NCI-H2107 (cell line): ENCODE measurements around the gene MLLT11.
"Not testable (repeated sequence)": the region's sequence is repeated elsewhere in the genome, so short reads cannot be mapped to it uniquely, and the experiment has no call there.

Experiments
- DNase-seq: peaks from one replicate; lab custom pipeline; 2025; lab: John Stamatoyannopoulos, UW

Gene MLLT11

DNA sequence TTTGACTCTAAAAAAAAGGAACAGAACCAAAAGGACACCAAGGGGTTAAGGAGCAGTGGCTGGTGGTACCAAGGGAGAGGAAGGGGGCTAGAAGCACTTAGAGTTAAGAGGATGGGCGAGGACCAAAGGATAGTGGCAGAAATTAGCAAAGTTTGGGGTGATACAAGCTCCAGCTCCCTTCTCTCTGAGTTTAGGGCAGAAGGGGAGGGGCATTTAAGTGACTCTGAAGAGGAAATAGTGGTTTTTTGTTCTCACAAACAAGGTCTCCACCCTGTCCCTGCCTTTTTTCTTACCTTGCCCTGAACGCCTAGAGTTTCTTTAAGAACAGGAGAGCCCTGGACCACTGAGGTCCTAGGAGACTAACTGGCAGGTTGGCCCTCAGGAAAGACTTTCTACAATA, 4.0 kb upstream of the MLLT11 start:
- DNase-seq = no peak

DNA sequence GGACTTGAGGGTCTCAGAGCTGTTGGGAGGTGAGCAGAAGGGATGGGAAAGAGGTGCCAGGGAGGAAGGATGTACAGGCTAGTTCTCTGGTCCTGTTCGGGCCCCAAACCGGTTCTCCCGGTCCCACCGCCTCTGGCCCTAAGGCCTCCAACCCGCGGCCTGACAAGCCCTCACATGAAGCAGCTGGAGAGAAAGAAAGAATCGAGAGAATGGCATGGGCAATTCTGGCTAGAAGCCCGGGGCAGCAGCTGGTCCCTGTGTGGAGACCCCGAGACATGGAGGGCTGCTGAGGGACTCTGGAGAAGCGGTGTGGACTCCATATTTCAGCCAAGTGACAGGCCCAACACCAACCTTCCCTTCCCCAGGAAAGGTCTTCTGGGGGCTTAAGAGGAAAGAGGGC, 1.5 kb upstream of the MLLT11 start:
- no peak for DNase-seq

DNA sequence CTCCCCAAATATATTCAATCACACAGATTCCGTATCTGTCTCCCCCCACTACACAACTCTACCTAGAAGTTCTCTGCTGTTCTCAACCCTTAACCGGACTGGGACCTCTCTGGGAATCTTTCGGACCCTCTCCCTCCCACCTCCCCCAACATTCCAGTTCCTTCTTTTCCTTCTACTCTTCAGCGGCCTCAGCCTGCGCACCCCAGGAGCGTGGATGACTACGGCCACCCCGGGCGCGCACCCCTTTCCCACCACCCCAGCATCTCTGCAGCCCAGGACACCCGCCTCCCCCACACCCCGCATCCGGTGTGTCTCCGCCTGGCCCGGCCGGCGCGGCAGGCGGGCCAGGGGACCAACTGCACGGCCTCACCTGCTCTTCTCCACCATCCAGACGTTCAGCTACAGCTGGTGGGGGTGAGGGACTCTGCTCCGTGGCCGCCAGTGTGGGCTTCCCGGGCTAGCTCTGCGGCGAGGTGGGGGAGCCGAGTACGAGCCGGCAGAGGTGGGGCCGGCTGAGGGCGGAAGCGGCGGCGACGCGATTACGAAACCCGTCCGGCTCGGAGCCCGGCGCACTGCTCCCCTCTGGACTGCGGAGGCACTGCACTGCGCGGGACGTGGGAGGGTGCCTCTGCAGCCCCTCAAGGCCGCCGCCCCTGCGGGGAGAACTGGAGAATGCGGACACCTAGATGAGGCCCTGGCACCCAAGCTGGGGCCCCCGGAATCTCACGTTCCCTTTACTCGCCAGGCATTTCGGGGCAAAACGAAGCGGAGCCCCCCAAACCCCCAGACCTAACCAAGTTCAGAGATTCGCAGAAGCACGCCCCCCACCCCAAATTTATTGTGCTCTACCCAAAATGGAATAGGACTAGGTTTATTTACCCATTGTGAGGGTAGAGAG, 839 bp upstream of the MLLT11 start, which contains the start of gene CDC42SE1:
CDC42SE1 (minus strand) TSS at position 514 of the 898 bp plus-strand sequence. CDS start 3,892 bp downstream, outside the sequence.
- DNase-seq = peak; percentile 82

DNA sequence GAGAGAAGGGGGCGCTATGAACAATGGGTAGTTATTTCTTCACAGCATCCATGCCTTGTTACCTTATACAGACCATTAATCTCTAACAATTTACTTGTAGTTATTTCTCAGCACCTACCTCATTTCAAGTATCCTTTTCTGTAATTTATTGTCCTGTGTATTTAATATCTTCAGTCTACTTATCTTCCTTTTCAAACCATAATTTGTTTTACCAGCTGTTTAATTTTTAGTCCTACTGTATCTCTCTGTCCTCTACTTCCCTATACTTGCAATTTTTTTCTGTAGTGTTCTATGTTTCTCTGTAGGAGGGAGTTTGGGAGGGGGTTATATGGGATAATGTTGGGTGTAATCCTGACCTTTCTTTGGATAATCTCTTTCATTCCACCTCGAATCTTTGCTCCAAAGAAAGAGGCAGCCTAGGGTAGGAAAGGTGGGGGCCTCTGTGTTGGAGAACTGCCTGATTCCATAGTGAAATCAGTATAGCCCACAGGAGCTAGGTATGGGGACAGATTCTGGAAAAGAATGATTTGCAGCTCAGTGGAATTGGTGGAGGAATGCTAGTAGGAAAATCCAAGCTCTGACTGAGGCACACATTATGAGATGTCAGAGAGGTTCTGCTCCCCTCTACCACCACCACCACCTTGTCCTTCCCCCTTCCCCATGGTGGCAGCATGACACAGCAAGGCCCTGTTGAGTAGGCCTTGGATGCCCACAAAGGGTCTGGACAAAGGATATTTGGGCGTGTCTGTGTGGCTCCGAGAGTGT, 642 bp downstream of the MLLT11 start:
- no peak for DNase-seq

DNA sequence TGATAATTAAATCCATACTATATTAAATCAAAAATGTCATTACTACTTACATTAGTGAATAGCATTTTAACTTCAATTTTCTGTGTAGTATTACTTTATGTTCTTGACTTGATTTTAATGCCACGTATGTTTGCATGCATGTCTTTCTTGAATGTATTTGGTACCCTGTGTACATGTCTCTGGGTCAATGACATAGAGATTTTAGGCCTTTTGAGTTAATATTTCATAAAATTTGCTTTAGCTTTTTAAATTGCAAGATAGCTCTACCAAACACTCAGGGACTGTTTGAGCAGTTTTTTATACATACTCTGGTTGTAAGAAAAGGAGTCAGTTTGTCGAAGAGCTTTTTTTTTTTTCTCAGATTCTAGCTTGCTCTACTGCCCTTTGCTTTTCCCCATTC, 1.5 kb downstream of the MLLT11 start:
- DNase-seq = no peak

DNA sequence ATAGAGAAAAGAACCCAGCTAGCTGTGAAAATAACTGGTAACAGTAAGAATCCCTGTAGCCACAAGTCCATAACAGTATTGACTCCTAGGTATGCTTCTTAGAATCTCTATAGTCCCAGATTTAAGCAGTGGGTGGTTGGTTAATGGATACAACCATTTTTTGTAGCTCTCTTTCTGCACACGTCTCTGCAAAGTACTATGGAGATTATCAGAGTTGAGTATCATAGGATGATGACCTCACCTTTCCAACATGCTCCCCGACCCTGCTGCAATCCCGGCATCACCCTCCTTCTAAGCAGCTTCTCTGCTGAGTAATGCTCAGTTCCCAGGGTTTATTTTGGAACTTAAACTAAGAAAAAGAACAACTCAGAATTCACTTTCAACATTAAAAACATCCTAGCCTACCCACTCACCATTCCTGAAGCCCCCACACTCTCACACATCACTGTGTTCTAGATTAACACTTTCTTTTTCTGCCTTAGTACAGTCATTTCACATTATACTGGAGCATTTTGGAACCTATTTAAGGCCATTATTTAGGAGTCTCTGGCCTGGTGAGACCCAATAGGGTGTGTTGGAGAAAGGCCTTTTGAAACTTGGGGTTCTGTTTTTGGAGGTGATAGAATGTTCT, 2.7 kb downstream of the MLLT11 start:
- DNase-seq = no peak

DNA sequence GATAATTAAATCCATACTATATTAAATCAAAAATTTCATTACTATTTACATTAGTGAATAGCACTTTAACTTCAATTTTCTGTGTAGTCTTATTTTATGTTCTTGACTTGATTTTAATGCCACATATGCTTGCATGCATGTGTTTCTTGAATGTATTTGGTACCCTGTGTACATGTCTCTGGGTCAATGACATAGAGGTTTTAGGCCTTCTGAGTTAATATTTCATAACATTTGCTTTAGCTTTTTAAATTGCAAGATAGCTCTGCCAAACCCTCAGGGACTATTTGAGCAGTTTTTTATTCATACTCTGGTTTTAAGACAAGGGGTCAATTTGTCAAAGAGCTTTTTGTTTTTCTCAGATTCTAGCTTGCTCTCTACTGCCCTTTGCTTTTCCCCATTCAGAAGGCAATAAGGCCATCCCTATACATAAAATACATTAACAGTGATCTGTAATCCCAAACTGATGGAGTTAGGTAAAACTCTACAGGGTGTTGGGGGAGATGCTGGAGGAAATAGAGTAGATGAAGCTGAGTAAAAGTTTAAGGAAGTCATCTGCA, 5.0 kb downstream of the MLLT11 start:
- DNase-seq = no peak

DNA sequence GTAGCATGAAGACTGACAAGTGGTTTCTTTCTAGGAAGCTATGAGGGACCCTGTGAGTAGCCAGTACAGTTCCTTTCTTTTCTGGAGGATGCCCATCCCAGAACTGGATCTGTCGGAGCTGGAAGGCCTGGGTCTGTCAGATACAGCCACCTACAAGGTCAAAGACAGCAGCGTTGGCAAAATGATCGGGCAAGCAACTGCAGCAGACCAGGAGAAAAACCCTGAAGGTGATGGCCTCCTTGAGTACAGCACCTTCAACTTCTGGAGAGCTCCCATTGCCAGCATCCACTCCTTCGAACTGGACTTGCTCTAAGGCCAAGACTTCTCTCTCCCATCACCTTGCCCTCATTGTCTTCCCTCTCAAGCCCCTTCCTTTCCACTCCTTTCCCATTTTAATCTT, 7.0 kb downstream of the MLLT11 start:
- no peak for DNase-seq

DNA sequence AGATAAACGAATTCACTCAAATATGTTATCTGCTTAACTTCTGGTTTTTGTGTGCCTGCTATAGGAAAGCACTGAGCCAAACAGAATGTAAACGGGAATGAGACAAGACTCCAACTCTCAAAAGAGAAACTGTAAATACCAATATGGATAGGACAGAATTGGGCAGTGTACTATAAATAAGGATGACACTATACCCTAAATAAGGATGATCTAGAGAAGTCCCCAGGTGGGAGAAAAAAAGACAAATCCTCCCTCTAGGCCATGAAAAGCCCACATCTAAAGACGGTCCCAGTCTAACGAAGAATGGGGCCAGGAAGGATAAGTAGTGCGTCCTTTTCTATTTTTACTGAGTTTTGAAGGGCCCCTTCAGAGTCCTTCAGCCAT, 8.9 kb downstream of the MLLT11 start:
- no peak for DNase-seq

DNA sequence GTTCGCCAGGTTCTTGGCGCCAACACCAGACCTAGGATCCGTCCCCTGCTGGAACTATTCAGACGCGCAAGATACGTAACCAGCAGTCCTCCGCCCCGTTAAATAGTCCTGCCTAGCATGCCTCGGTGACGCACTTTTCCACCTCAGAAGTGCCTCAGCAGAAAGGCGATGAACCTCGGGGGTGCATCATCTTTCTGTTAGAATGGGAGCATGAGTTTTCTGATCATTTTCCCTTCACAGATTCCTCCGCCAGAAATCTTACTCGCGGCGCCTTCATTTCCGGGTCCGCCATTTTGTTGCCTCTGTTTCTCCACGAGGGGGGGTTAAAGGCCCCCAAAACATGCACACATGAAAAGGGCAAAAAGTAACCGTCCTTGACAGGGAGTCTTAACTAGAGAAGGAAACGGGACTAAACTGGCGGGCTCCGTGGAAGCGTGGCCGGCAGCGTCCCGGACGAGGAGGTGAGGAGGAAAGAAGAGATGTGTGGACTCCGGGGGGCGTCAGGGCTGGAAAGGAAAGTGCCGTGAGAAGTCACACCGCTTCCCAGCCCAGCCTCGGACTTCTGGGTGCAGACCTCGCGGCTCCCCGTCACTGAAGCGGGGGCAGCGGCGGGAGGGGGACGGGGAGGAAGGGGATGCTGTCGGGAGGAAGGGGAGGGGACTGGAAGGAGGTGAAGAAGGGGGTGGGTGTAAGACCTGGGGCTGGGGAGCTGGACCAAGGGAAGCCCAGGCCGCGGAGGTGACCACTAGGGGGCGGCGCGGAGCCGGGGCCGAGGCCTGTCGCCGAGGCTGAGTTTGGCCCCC, 10.5 kb downstream of the MLLT11 start, which contains the start of gene GABPB2:
GABPB2 (plus strand) TSS at position 288 of the 803 bp plus-strand sequence. CDS start 17,429 bp downstream, outside the sequence.
- peak; percentile 90 for DNase-seq

DNA sequence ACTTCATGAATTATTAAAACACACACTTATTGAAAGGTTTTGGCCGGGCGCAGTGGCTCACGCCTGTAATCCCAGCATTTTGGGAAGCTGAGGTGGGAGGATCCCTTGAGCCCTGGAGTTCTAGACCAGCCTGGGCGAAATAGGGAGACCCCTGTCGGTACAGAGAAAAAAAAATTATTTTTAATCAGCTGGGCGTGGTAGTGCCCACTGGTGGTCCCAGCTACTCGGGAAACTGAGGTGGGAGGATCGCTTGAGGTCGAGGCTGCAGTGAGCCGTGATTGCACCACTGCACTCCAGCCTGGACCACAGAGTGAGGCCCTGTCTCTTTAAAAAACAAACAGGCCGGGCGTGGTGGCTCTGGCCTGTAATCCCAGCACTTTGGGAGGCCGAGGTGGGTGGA, 12.0 kb downstream of the MLLT11 start:
- DNase-seq = no peak

DNA sequence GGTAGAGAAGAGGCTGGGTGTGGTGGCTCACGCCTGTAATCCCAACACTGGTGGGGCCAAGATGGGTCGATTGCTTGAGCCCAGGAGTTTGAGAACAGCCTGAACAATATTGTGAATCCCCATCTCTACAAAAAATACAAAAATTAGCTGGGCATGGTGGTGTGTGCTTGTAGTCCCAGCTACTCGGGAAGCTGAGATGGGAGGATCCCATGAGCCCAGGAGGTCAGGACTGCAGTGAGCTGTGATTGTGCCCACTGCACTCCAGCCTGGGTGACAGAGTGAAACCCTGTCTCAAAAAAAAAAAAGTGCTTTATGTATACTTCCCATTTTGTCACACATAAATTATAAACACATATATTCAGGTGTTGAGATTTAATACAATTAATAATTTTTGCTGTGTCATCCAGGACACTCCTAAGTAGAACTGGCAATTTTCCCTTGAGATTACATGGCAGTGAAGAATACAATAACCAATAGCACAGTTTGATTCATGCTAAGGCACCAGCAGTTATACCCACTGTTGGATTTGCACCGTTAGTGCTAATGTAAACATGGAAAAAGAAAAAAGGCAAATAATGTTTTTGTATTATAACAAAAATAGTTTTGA, 25.9 kb downstream of the MLLT11 start:
- DNase-seq = no peak

DNA sequence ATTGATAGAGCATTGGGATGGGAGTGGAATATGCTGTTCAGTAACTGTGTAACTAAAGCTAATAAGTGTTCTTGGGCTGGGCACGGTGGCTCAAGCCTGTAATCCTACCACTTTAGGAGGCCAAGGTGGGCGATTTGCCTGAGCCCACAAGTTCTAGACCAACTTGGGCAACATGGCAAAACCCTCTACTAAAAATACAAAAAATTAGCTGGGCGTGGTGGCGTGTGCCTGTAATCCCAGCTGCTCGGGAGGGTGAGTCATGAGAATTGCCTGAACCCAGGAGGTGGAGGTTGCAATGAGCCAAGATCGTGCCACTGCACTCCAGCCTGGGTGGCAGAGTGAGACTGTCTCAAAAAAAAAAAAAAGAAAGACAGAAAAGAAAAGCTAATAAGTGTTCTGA, 37.2 kb downstream of the MLLT11 start:
- not testable (repeated sequence) for DNase-seq

DNA sequence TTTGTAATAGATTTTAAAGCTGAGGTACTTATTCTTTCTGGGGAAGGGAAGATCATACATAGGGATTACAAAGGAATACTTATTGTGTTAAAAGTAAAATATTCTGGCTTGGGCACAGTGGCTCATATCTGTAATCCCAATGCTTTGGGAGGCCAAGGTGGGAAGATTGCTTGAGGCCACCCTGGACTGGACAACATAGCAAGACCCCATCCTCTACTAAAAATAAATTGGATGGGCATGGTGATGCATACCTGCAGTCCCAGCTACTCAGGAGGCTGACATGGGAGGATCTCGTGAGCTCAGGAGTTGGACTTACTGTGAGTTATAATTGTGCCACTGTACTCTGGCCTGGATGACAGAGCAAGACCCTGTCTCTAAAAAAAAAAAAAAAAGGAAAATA, 37.9 kb downstream of the MLLT11 start:
- DNase-seq = no peak

DNA sequence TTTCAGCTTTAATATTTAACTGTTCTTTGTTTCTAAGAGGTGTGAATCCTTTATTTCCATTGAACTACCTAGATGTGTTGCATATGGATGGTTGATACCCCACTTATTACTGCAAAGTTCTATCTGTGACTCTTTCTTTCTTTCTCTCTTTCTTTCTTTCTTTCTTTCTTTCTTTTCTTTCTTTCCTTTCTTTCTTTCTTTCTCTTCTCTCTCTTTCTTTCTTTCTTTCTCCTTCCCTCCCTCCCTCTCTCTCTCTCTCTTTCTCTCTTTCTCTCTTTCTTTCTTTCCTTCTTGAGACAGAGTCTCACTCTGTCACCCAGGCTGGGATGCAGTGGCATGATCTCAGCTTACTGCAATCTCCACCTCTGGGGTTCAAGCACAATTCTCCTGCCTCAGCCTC, 44.4 kb downstream of the MLLT11 start:
- DNase-seq = no peak

DNA sequence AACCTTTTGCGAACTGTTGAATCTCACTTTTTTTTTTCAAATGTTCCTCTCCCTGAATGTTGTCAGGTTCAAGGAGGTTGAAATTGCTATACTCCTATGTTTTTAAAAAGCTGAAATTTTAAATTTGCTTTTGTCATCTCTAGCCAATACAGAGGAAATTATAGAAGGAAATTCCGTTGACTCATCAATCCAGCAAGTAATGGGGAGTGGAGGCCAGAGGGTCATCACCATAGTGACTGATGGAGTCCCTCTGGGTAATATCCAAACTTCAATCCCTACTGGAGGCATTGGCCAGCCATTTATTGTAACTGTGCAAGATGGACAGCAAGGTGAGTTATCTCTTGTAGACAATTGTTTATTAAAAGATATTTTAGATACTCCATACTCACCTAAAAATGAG, 46.7 kb downstream of the MLLT11 start:
- no peak for DNase-seq

DNA sequence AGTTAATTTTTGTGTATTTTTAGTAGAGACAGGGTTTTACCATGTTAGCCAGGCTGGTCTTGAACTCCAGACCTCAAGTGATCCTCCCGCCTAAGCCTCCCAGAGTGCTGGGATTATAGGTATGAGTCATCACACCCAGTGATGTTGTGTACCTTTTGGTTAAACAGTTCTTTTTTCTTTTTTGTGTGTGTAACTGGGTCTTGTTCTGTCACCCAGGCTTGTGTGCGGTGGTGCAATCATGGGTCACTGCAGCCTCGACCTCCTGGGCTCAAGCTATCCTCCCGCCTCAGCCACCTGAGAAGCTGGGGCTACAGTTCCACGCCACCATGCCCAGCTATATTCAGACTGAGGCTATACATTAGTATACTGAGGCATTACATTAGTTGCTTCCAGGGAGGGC, 48.1 kb downstream of the MLLT11 start:
- no peak for DNase-seq

DNA sequence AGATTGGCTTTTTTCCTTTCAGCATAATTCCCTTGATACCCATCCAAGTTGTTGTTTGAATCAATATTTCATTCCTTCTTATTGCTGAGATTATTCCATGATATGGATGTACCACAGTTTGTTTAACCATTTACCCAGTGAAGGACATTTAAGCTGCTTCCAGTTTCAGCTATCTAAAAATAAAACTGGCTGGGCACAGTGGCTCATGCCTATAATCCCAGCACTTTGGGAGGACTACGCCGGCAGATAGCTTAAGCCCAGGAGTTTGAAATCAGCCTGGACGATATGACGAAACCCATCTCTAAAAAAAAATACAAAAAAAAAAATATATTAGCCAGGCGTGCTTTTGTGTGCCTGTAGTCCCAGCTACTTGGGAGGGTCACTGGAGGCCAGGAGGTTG, 53.7 kb downstream of the MLLT11 start:
- DNase-seq = no peak
